T-helper 17 cell (primary cell): ENCODE results near the gene KCTD16. TPM values are rescaled to one million over a fixed set of nuclear protein-coding genes. Genes with fewer than 3 reads are reported as not detected.

Experiments
- ATAC-seq: fragments of 150-1000 bp; cut with Tn5 transposase; 2 replicates; pipeline ENCODE4 v1.10.0; 2021; ENCODE audit warnings: mild to moderate bottlenecking, moderate library complexity
- DNase-seq, 3 donors: peaks; one replicate each; pipeline versions ENCODE4 v3.0.0 to v3.0.0-alpha.2; 2020 to 2021
- H3K9me3 ChIP-seq: one replicate; pipeline ENCODE4 v1.7.0; 2013; ENCODE audit warnings: low read length, mild to moderate bottlenecking; ENCODE audit not compliant: control insufficient read depth, poor library complexity, severe bottlenecking
- H3K27ac Mint-ChIP-seq: one replicate; pipeline ENCODE4 v1.8.0; 2022; ENCODE audit warnings: mild to moderate bottlenecking, moderate library complexity, mixed read lengths
- H3K27me3 Mint-ChIP-seq: one replicate; pipeline ENCODE4 v1.8.0; 2022; ENCODE audit warnings: mixed read lengths
- H3K36me3 Mint-ChIP-seq: one replicate; pipeline ENCODE4 v1.8.0; 2022; ENCODE audit warnings: low read depth, mixed read lengths
- H3K4me1 Mint-ChIP-seq: one replicate; pipeline ENCODE4 v1.8.0; 2022; ENCODE audit warnings: mild to moderate bottlenecking, mixed read lengths
- H3K4me3 Mint-ChIP-seq: one replicate; pipeline ENCODE4 v1.8.0; 2022; ENCODE audit warnings: mild to moderate bottlenecking, moderate library complexity, mixed read lengths
- total RNA-seq, 4 donors: library from RNA in 2 of 4; stranded (reverse) in 2 of 4; gene quantifications; one replicate each; pipeline ENCODE4 v1.2.3 and lab custom pipeline; 2022 to 2026

KCTD16 gene
- total RNA-seq, 2 donors from 2014 or later, result not detected

DNA sequence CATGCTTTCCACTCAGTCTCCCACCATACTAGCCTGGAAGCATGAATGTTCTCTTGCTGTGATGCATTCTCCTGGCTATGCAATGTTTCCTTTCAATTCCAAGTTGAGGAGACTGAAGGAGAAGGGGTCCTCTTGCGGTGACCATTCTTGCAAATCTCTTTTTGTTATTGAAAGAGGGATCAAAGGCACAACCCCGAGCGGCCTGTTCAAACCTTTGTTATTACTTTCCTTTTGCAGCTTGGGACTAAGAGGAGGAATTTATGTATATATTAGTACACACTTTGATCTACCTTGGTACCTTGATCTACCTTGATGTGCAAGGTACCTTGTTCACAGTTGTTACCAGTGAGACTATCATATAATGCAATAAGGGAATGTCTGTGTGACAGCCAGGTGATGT, 147.3 kb downstream of the KCTD16 start:
- no peaks in the 10 kb centered on the region for H3K4me1 Mint-ChIP-seq
- no peaks in the 10 kb centered on the region for H3K9me3 ChIP-seq

DNA sequence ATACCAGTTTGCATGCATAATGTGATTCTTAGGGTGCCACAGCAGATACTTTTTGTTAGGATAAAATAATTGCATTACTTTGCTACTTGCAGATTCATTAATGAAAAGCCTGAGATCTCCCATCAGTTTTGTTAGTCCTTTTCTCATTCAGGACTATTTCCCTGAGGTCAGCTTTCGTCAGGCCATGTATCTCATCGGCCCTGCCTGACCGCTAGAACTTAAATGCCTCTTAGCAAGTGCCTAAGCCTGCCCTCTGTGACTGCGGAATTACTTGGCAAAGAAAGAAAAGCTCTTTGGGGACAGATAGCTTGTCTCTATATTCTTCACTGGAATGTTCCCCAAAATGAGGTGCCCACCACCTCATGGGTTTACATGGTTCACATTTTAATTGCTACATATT, 147.8 kb downstream of the KCTD16 start:
- H3K4me1 Mint-ChIP-seq, result no peaks in the 10 kb centered on the region
- ATAC-seq, result no peak
- H3K27ac Mint-ChIP-seq, result no peak overlapping the region
- H3K9me3 ChIP-seq, result no peaks in the 10 kb centered on the region
- H3K4me3 Mint-ChIP-seq, result no peak overlapping the region
- peaks cover 14% of the 10 kb centered on the region for H3K27me3 Mint-ChIP-seq
- H3K36me3 Mint-ChIP-seq, result no peaks in the 10 kb centered on the region
- DNase-seq, result no peak

More for the DNA sequence above, 147.3 kb downstream of the KCTD16 start:
- H3K36me3 Mint-ChIP-seq, result no peaks in the 10 kb centered on the region
- no peak overlapping the region for H3K4me3 Mint-ChIP-seq
- no peak for ATAC-seq
- no peak for DNase-seq
- H3K27ac Mint-ChIP-seq, result no peak overlapping the region
- peaks cover 17% of the 10 kb centered on the region for H3K27me3 Mint-ChIP-seq

DNA sequence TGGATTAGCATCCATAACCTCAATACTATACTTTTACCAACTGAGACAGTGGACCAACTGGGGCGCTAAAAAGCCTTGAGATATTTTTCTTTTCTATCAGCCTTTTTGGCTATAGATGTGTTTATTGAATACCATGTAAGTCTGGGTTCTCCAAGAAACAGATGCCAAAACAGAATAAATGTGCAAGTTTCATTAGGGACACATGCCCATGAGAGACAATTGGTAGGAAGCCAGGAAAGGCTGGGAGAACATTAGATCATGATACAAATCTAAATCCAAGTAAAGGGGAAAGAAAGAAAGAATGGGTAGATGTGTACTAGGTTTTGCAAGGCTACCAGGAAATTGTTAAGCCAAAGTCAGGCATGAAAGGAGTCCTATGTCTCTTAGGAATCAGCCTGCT, 152.5 kb downstream of the KCTD16 start:
- DNase-seq (no peak), ATAC-seq (no peak)
- Mint-ChIP-seq H3K4me3 (no peak overlapping the region), H3K27ac (no peak overlapping the region), H3K4me1 (no peaks in the 10 kb centered on the region), H3K27me3 (peaks cover 2% of the 10 kb centered on the region), H3K36me3 (no peaks in the 10 kb centered on the region)
- no peaks in the 10 kb centered on the region for H3K9me3 ChIP-seq

DNA sequence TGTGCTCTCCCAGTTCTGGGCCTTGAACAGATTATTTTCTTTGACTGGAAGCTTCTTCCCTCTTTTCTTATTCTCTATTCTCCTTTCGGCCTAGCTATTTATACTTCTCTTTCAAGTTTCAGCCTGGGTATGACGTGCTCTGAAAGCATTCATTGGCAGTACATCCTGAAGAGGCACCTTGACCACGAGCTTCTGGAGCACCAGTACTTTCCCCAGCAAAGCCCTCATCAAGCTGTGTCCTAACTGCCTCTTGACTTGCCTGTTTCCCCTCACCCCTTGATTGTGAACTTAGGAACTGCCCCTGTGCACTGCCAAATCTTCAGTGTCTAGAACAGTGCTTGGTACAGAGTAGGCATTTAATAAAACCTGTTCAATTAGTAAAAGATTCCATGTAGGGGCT, 154.9 kb downstream of the KCTD16 start:
- ATAC-seq (no peak), DNase-seq (no peak)
- H3K9me3 ChIP-seq, result no peaks in the 10 kb centered on the region
- Mint-ChIP-seq H3K36me3 (no peaks in the 10 kb centered on the region), H3K27me3 (no peaks in the 10 kb centered on the region), H3K4me1 (no peaks in the 10 kb centered on the region), H3K27ac (no peak overlapping the region), H3K4me3 (no peak overlapping the region)

DNA sequence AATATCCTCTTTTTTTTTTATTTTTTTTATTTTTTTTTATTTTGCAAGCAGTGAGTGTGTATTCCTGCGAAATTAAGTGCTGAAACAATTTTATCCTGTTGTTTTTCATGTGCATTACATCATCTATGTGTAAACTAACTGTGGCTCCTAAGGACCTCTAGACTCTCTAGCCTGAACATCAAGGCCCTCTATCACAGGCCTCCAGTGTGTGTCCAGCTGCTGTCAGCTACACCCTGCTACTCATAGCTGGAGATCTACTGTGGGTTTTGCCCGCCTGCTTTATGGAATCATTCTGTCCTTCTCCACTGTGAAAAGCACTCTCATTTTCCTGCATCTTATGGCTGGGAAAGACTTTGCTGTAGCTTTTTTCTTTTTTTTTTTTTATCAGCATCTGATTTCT, 157.8 kb downstream of the KCTD16 start:
- Mint-ChIP-seq H3K27ac (no peak overlapping the region), H3K36me3 (no peaks in the 10 kb centered on the region), H3K27me3 (peaks cover 6% of the 10 kb centered on the region), H3K4me1 (no peaks in the 10 kb centered on the region), H3K4me3 (no peak overlapping the region)
- no peak for DNase-seq
- no peaks in the 10 kb centered on the region for H3K9me3 ChIP-seq
- ATAC-seq, result no peak

DNA sequence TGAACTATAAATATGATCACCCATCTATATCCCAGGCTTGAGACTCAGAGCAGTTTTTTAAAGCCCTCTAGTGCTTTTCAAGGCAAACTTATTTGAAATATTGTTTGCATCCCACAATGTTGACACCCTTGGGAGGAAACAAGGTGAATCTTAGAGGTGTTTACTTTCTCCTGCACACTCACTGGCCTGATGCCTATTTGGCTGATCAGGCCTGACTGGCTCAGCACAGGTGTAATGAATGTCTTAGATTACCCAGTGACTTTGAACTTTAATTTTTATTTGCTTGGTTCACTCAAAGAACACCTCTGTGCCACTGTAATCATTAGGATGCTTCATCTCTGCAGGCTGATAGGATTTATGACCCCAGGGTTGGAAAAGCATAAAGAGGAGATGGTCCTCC, 158.3 kb downstream of the KCTD16 start:
- Mint-ChIP-seq H3K27me3 (peaks cover 6% of the 10 kb centered on the region), H3K36me3 (no peaks in the 10 kb centered on the region), H3K4me3 (no peak overlapping the region), H3K27ac (no peak overlapping the region), H3K4me1 (no peaks in the 10 kb centered on the region)
- H3K9me3 ChIP-seq, result no peaks in the 10 kb centered on the region
- ATAC-seq, result no peak
- no peak for DNase-seq

DNA sequence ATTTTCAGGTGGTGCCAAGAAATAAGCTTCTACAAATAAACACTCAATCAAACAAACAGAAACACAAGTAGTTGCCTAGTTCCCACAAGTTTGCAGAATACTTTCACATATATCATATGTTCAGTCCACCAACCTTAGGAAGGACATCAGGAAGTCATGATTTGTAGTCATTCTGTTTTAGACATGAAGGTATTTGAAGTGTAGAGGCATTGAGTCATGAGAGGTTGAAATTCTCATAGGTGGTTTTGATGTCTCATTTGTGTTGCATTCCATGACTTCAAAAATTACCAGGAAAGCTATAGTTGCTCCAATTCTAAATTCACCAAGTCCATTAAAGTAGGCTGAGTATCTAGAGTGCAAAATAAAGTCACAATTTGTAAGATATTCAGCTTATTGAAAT, 159.0 kb downstream of the KCTD16 start:
- Mint-ChIP-seq H3K27me3 (peaks cover 6% of the 10 kb centered on the region), H3K36me3 (no peaks in the 10 kb centered on the region), H3K4me3 (no peak overlapping the region), H3K4me1 (no peaks in the 10 kb centered on the region), H3K27ac (no peak overlapping the region)
- DNase-seq (no peak), ATAC-seq (no peak)
- H3K9me3 ChIP-seq, result no peaks in the 10 kb centered on the region

DNA sequence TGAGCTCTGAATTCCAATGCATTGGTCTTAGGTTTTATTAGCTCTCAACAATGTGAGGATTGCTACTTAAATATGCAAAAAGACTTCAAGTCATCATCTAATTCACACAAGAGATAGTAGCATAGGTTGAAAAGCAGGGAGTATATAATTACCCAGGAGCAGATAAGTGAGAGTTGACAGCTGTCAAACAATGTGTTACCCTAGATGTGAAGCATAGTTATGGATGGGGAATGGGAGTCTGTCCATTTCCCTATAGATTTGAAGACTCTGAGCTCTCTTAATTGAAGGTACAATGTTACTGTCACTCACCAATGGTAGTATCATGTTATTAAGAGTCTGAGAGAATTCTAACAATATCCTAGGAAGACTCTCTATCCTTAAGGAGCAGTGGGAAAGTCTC, 160.7 kb downstream of the KCTD16 start:
- H3K27me3 Mint-ChIP-seq, result peaks cover 6% of the 10 kb centered on the region
- DNase-seq, result no peak
- no peak overlapping the region for H3K27ac Mint-ChIP-seq
- H3K4me3 Mint-ChIP-seq, result no peak overlapping the region
- H3K36me3 Mint-ChIP-seq, result no peaks in the 10 kb centered on the region
- no peaks in the 10 kb centered on the region for H3K4me1 Mint-ChIP-seq
- no peak for ATAC-seq
- H3K9me3 ChIP-seq, result no peaks in the 10 kb centered on the region

DNA sequence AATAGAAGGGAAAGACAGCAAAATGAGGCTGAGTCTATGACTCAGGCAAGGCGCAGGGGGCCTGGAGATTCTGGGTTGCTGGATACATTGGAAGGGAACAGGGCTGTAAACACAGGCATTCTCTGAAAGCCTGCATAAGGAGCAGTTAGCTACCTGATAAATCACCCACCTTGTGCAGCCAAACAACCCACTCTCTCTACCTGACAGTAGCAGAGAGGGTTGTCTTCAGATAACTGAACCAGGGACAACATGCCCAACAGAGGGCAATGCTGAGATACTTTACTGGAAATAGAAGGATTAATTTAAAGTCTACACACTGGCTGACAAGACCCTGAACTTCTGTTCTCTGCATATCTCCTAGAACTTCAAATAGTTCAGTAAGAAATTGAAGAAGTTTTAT, 161.6 kb downstream of the KCTD16 start:
- no peaks in the 10 kb centered on the region for H3K9me3 ChIP-seq
- H3K4me1 Mint-ChIP-seq, result no peaks in the 10 kb centered on the region
- DNase-seq, result no peak
- H3K27ac Mint-ChIP-seq, result no peak overlapping the region
- H3K27me3 Mint-ChIP-seq, result peaks cover 6% of the 10 kb centered on the region
- no peak overlapping the region for H3K4me3 Mint-ChIP-seq
- H3K36me3 Mint-ChIP-seq, result no peaks in the 10 kb centered on the region
- no peak for ATAC-seq

DNA sequence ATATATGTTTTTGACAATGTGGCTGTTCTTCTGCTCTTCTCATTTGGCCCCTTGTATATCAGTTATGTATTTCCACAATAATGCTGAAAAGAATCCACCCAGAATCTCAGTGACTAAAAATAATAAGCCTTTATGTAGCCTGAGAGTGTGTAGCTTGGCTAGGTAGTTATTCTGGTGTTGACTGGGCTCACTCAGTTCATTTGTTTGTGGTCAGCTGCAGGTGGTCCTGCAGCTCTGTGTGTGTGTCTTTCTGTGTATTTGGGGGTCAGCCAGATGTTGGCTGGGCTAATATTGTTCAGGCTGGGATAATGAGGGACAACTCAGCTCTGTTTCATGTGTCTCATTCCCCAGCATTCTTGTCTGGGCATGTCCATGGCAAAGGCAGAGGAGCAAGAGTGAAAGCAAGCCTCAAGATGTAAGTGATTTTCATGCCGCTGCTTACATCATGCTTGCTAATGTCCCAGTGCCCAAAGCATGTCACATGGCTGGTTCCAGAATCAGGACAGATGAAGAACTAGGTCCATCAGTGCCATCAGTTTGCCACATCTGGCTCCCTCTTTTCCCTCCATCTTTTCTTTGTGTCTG, 162.8 kb downstream of the KCTD16 start:
- H3K27me3 Mint-ChIP-seq, result peaks cover 6% of the 10 kb centered on the region
- no peak overlapping the region for H3K4me3 Mint-ChIP-seq
- no peak overlapping the region for H3K27ac Mint-ChIP-seq
- H3K4me1 Mint-ChIP-seq, result no peaks in the 10 kb centered on the region
- no peaks in the 10 kb centered on the region for H3K36me3 Mint-ChIP-seq
- DNase-seq (no peak), ATAC-seq (no peak)
- no peaks in the 10 kb centered on the region for H3K9me3 ChIP-seq

DNA sequence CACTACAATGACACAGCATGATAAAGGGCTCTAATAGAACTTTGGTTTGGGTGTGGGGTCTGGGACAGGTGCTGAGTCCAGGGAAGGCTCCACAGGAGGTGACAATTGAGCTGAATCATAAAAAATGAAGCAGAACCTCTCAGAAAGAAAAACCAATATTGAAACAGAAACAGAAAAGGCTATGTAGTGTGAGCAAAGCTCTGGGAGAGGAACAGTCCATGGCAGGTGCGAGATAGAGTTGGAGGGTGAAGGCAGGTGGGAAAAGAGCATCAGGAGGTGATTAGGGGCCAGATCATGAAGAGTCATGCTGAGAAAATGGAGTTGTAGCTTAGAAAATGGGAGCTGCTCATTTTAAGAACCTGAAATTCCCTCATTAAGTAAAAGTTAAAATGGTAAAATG, 164.9 kb downstream of the KCTD16 start:
- no peaks in the 10 kb centered on the region for H3K36me3 Mint-ChIP-seq
- no peak for DNase-seq
- no peaks in the 10 kb centered on the region for H3K9me3 ChIP-seq
- peaks cover 6% of the 10 kb centered on the region for H3K27me3 Mint-ChIP-seq
- no peaks in the 10 kb centered on the region for H3K4me1 Mint-ChIP-seq
- H3K27ac Mint-ChIP-seq, result no peak overlapping the region
- no peak overlapping the region for H3K4me3 Mint-ChIP-seq
- no peak for ATAC-seq

DNA sequence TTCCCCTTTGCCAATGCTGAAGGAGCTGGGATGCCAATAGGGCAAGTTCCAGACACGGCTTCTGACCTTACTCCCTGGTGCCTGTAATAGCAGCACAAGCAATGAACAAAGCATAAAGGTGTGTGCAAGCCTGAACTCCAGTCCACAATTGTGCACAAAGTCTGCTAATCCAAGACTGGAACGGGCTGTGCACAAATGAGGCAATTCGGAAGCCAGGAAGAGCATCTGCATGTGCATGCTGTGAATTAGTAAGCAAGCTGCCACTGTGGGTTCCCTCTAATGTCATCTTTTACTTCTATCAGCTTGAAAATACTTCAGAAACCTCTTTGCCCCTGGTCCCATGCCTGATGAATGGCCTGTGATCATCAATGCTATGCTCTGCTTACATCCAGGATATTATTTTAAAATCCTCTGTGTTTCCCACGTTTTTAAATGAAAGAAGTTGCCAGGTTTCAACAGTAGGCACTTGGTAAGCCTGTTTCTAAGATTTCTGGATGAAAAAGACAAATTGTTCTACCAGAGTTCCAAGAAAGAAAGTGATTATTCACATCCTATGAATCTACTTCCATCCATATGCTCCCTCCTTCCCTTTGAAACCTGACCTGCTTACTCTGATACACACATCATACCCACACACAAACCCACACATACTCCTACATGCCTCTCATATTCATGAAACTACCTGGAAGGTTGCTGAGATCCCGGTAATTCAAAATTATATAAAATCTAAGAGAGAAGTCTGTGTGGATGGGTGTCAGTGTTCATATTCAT, 165.7 kb downstream of the KCTD16 start:
- DNase-seq, result no peak
- no peak for ATAC-seq
- Mint-ChIP-seq H3K4me3 (no peak overlapping the region), H3K27me3 (no peaks in the 10 kb centered on the region), H3K27ac (no peak overlapping the region), H3K36me3 (no peaks in the 10 kb centered on the region), H3K4me1 (no peaks in the 10 kb centered on the region)
- H3K9me3 ChIP-seq, result no peaks in the 10 kb centered on the region

DNA sequence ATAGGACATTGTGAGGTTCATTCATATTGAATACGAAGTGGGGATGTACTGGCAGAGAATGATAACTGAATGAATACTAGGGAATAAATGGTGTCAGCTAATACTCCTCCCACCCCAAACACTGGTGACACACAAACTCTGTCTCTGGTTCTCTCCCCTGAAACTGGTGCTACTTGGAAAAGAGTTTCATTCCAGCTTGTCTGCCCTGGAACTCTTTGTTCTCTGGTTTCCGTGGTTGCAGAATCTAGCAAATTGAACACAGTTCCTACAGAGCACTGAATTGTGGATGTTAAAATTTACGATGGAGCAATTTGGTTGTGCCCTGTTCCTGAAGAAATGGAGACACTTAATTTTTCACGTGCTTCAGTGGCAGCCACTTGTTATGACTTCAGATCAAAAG, 181.7 kb downstream of the KCTD16 start:
- H3K27ac Mint-ChIP-seq, result no peak overlapping the region
- ATAC-seq (no peak), DNase-seq (no peak)
- no peaks in the 10 kb centered on the region for H3K4me1 Mint-ChIP-seq
- H3K4me3 Mint-ChIP-seq, result no peak overlapping the region
- peaks cover 4% of the 10 kb centered on the region for H3K27me3 Mint-ChIP-seq
- no peaks in the 10 kb centered on the region for H3K36me3 Mint-ChIP-seq
- no peaks in the 10 kb centered on the region for H3K9me3 ChIP-seq

DNA sequence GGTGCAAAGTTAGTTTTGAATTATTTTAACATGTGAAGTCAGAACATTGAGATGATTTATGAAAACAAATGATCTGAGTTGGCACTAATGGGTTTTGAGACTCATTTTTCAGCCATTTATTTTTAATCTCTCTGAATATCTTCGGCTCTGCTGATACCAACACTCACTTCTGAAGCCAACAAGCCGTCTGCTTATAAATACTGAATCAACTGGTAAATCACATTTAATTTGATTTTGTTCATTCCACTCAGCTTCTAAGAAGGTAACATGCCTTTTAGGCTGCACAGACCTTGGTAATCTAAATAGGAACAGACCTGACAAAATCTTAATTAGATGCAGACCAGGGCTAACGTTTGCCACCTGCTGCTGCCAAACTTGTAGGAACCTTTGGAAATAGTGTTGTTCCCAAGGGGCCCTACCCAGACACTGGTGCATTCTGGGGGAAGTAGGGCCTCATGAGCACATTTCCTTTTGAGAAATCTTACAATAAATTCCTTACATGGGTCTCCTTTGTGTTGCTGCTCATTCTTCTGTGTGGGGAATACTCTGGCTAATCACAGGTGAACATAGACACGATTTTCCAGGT, 182.2 kb downstream of the KCTD16 start:
- Mint-ChIP-seq H3K4me1 (no peaks in the 10 kb centered on the region), H3K27me3 (peaks cover 6% of the 10 kb centered on the region), H3K27ac (no peak overlapping the region), H3K4me3 (no peak overlapping the region), H3K36me3 (no peaks in the 10 kb centered on the region)
- DNase-seq (no peak), ATAC-seq (no peak)
- H3K9me3 ChIP-seq, result no peaks in the 10 kb centered on the region
